Activated naive CD4-positive, alpha-beta T cell treated with anti-CD3 and anti-CD28 coated beads, Interleukin-2, amount 50 U/mL, for 16 hours (primary cell): ENCODE data around the gene SLC4A1AP.
A peak's percentile ranks its signal among the peaks of the same experiment; 100 is the strongest.
"Not testable (repeated sequence)": the region's sequence is repeated elsewhere in the genome, so short reads cannot be mapped to it uniquely, and the experiment has no call there.

ENCODE experiments used
- DNase-seq: peaks from one replicate; pipeline ENCODE4 v3.0.0-alpha.2; 2020

SLC4A1AP gene, protein sequence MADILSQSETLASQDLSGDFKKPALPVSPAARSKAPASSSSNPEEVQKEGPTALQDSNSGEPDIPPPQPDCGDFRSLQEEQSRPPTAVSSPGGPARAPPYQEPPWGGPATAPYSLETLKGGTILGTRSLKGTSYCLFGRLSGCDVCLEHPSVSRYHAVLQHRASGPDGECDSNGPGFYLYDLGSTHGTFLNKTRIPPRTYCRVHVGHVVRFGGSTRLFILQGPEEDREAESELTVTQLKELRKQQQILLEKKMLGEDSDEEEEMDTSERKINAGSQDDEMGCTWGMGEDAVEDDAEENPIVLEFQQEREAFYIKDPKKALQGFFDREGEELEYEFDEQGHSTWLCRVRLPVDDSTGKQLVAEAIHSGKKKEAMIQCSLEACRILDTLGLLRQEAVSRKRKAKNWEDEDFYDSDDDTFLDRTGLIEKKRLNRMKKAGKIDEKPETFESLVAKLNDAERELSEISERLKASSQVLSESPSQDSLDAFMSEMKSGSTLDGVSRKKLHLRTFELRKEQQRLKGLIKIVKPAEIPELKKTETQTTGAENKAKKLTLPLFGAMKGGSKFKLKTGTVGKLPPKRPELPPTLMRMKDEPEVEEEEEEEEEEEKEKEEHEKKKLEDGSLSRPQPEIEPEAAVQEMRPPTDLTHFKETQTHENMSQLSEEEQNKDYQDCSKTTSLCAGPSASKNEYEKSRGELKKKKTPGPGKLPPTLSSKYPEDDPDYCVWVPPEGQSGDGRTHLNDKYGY

DNA sequence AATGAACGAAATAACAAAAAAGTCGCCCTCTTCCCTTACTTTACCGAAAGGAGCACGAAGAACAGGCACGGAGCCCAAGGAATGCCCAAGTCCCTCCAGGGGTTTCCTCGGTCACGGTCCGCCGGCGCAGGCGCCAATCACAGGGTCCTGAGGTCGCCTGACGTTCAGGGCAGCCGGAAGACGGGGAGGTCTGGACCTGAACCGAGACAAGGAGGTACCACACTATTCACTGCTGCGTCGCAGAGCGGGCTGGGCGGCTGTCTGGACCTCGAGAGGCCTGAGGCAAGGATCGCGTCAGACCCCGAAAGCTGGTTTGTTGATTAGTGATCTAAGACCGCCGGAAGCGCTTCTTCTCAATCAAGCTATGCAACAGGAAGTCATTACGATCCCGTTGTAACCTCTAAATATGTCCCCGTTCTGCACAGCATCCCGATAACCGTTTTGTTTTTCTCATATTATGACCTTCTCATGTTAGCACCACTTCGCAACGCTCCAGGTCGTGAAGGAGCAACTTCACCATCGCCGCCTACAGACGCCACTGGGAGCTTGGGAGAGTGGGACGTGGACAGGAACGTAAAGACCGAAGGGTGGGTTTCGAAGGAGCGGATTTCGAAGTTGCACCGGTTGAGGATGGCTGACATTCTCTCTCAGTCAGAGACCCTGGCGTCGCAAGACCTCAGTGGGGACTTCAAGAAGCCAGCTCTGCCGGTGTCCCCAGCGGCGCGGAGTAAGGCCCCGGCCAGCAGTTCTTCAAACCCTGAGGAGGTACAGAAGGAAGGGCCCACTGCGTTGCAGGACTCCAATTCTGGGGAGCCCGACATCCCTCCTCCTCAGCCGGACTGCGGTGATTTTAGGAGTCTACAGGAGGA, at the start of gene SLC4A1AP, which contains the start of gene SUPT7L:
SLC4A1AP (plus strand) TSS at position 605 of the 869 bp plus-strand sequence; CDS start at position 631, 26 bp downstream.
SUPT7L (minus strand) TSS at position 330 of the 869 bp plus-strand sequence. CDS start 1,422 bp downstream, outside the sequence.
- DNase-seq = peak; percentile 71

DNA sequence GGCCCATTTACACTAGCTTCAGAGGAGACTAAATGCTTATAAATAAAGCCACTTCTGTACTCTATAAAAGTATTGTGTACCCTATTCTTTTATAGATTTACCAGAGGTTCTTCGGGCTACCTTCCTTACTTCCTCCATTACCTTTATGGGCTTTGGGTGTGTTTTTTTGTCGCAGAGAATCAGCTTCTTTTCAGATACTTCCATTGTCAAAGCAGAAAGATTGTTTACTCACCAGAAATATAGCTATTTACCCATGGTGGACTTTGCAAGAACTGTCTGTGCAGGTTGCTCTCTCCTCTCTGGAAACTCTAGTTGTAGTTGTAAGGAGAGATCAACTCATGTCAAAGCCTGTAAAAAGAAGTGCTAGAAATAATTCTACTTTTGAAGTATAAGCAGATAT, 49.7 kb upstream of the SLC4A1AP start:
- DNase-seq = no peak

DNA sequence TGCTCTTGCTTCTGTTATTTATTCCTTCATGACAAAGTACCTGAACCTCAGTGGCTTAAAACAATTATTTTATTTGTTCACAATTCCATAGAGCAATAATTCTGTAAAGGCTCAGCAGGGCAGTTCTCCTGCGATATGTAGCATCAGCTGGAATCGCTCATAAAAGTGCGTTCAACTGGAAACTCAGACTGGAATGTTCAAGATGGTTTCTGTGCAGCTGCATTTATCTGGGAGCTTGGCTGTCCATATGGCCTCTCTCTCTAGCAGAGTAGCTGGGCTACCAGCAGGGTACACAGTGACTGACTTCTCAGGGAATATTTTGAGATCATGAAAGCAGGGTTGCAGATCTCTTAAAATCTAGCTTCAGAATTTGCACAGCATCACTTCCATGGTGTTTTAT, 48.4 kb upstream of the SLC4A1AP start:
- DNase-seq = no peak

DNA sequence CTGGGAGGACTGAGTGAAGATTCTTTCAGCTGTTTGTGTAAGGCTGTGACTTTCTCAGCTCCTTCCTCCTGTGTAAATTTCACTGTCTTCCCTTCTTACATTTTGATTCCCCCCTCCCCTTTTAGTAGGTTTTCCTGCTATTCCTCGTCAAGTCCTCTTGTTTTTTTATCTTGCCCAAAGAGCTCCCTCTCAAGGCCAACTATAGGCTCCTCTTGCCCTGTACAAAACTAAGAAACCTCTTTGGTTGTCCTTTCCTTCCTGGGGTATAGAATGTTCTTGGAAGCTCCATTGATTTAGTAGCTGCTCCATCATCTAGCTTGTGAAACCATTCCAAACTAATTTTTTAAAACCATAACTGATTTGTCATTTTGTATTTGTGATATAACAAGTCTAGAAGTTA, 42.2 kb upstream of the SLC4A1AP start:
- no peak for DNase-seq

DNA sequence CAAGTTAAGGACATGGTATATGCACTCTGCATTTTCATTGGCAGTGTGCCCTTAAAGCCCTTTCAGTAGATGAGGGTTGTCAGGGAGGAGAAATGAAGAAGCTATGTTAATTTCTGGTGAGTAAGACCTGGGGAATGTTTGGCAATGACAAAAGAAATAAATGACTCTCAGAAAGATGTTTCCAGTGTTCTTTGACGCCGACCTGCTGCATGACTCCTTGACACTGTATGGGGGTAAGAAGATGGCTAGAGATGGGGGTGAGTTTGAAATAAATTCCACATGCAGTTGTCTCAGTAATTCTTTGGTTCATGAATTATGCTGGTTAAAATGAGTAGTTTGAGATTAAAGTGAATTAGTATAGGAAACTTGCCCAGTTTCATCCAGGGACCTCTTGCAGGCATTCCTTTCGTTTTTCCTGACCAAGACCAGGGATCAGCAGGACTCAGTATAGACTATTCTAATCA, 40.7 kb upstream of the SLC4A1AP start:
- DNase-seq = no peak

DNA sequence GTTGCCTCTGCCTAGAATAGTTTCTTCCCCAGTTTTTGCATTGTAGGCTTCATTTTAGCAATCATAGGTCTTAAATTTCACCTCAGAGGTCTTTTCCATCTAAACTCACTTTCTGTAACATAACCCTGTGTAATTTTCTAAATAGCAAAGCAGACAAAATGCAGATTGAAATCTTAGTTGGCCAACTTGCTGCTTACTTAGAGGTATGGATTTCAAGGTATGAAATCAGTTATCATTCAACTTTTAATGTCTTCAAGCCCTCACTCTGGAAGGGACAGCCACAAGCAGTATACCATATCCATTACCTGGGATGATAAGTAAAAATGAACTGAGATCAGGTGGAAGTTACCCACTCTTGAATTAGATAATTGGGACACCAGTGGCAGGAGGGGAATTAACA, 38.7 kb upstream of the SLC4A1AP start:
- DNase-seq = no peak

DNA sequence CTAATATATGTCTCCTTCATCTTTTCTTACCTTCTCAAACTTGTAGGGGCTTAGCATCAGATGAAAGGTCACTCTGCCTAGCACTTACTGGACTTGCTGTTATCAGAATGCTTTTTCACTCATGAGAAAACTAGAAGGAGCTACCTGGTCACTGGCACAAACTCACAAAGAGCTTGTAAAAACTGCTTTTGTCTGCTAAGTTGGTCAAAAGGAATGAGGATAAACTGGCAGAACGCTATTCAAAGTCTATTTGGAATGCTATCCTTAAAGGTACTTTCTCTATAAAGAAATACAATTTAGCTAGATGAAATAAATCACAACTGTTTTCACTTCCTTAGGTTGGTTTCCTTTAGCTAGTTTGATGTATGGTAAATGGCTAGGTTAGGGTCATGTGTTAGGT, 37.4 kb upstream of the SLC4A1AP start:
- DNase-seq = not testable (repeated sequence)

DNA sequence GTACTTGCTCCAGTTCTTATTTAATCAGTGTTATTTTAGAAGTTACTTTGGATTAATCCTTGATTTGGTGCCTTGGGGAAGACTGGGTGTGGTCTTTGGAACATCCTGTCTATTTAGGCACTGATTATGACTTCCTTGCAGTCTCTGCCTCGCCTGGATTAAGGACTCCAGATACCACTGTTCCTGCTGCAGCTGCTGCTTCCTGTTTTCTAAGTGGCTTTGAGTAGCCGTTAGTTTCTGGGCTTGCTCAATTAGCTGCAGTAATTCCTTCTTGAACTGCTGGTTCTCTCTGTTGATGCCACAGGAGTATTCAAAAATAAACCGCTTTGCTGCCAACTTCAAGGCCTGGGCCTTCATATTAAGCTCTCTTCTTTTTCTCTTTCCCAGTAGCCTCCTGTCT, 36.8 kb upstream of the SLC4A1AP start:
- not testable (repeated sequence) for DNase-seq

DNA sequence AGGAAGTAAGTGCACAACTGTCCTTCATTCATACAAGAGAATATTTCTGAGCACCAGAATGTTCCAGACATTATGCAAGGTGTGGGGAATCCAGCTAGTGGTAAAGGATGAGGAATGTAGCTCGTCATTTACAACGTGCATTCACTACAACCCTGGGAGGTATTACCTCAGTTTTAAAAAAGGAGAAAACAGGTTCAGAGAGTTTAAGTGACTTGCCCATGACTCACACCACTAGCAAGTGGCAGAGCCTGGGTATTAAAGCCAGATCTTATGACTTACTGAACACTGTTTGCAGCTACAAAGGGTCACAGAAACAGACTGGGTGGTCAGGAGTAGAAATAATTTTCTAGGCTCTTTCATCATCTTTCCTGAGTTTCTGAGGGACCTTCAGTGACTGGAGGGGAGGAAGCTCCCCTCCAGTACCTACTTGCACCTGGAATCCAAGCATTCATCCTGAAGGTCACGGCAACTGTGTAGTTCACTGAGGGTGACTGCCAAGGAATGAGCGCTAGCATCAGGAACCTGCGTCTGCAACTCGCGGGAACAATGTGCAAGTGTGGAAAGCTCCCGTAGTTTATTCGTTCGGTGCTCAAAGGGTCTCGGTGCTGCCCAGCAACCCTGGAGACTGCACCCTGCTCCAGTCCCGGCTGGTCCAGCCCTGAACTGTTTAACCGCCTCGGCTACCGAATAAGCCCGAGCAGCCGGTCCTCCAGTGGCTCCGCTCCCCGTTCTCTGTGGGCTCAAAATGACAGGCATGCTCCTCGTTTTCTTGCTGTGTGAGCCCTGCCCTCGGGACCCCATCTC, 35.5 kb upstream of the SLC4A1AP start:
- DNase-seq = no peak

DNA sequence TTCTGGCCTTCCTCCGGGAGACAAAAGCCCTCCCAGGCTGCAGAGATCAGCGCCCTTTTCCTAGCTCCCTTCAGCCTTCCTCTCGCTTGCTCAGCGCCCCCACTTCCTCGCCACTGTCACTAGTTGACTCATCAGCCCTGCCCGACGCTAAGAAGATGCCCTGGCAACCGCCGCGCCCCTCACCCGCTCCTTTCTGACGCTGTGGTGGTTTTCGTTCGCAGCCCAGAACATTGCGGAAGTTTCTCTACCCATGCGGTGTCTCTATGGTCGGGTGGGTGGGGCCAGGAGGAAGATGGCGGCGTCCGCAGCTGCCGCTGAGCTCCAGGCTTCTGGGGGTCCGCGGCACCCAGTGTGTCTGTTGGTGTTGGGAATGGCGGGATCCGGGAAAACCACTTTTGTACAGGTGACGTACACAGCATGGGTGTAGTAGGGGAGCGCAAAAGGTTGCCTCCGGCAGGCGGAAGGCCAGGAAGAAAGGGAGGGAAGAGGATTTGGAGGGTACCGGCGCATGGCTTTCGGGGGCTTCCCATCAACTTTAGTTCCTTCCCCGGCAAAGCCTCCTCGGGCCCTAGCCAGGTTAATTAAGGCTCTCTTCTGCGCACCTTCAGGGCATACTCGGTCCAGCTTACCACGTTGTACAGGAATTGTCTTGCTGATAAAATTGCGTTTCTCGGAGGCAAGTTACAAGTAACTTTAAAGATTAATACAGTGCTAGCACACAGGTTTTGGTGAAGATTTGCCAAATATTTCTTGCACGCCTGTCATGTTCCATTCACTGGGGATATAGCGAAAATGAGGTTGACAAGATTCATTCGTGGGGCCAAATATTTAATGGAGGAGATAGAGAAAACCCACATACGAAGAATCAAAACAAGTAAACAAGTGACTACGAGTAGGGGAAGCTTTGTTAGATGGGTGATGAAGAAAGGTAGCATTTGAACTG, 34.7 kb upstream of the SLC4A1AP start, which contains the start of the genes CCDC121 and GPN1:
CCDC121 (minus strand) TSS at position 246 of the 943 bp plus-strand sequence. CDS start 1,213 bp downstream, outside the sequence.
GPN1 (plus strand) TSS at position 284 of the 943 bp plus-strand sequence; CDS start at position 293, 9 bp downstream.
- peak; percentile 95 for DNase-seq

DNA sequence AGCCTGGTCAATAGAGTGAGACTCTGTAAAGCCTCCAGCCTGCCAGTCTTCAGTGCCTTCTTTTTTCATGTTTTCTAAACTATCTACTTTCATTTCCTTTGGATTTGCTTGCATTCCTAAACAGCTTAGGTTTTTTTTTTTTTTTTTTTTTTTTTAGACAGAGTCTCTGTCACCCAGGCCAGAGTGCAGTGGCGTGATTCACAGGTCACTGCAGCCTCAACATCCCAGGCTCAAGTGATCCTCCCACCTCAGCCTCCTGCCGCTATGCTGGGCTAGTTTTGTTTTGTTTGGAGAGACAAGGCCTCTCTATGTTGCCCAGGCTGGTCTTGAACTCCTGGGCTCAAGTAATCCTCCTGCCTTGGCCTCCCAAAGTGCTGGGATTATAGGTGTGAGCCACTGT, 33.4 kb upstream of the SLC4A1AP start:
- DNase-seq = not testable (repeated sequence)

DNA sequence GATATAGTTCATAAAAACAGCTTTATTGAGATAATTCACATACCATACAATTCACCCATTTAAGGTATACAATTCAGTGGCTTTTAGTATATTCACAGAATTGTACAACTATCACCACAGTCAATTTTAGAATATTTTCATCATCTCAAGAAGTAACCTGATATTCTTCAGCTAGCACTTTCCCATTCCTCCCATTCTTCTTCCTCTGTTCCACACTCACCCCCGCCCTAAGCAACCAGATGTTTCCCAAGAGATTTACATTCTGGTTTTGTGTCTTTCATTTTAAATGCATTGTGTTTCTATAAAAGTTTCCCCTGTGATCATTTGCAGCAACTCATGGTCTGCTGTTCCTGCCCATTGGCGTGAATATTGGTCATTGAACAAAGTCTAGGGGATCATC, 29.4 kb upstream of the SLC4A1AP start:
- no peak for DNase-seq

DNA sequence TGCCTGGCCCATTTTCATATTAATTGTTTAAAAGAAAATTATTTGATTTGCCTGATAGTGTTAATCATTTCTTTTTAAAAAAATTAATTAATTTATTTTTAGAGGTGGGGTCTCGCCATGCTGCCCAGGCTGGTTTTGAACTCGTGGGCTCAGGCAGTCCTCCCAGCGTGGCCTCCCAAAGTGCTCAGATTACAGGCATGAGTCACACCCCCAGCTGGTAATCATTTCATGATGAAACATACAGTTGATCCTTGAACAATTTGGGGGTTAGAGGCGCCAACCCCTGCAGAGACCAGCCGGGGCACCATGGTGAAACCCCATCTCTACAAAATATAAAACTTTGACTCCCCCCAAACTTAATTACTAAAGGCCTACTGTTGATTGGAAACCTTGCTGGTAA, 26.9 kb upstream of the SLC4A1AP start:
- no peak for DNase-seq

DNA sequence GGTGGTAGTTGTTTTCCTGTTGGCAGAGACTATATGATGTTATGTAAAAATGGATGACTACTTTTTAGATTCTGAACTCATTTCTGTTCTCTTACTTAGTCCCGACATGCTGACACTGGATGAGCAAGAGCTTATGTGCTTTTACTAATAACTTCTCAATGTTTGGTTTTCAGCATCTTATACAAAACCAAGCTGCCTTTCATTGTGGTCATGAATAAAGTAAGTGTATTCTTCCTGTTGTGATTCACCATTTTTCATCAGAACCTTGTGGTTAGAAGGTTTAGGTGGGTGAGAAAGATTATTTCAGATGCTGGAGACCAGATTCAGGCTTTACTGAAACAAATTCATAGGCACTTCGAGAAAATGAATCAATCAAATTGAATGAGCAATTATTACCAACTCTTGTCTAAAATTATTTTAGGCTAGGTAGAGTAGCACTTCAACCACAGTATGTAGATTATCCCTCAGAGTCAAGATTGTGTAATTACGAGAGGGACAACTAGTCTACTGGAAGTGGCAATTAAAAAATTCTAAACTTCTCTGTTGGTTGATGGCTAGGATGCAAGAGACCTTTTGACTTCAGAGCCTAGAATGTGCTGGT, 25.6 kb upstream of the SLC4A1AP start:
- no peak for DNase-seq

DNA sequence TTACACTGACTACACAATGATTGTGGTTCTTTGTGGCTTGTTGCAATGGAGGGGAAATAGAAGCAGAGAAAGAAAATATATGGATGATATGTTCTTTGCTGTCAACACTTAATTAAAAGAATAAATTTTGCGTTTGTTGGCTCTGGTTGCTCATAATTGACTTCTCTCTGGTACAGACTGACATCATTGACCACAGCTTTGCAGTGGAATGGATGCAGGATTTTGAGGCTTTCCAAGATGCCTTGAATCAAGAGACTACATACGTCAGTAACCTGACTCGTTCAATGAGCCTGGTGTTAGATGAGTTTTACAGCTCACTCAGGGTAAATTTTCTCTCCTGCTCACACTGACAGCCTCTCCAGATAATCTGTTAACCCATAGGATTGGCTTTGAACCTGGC, 25.0 kb upstream of the SLC4A1AP start:
- DNase-seq = no peak

DNA sequence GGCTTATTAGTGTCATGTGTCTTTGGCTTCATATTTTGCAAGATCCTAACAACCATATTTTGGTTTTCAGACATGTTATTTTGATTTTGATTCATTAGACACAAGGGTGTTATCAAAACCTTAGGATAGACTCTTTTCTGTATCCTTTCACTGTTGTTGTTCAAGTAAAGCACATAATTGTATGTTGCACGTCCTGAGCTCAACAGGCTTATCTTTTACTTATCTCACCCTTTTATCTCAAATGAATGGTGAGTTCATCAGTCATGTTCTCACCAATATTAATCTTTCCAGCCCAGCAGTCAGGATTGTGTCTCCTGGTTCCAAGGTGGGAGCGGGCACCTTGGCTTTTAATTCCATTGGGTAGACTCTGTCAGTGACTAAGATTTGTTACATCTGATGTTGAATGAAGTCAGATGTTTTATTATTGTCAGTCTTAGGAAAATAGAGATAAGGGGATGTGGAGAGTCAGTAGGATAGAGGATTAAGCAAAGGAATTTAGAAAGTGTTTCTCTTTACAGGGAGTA, 22.9 kb upstream of the SLC4A1AP start:
- DNase-seq = no peak

DNA sequence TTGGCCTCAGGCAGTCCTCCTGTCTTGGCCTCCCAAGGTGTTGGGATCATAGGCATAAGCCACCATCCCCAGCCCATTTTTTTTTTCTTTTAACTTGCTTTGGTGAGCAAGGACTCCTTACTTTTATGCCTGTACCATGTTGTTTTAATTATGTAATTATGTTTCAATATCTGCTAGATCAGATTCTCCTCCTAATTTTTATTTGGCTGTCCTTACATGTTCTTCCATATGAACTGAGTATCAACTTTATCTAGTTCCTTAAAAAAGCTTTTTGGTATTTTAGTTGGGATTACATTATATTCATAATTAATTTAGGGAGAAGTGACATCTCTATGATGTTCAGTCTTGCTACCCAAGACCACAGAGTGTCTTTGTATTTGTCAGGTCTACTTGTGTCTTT, 18.5 kb upstream of the SLC4A1AP start:
- DNase-seq = no peak

DNA sequence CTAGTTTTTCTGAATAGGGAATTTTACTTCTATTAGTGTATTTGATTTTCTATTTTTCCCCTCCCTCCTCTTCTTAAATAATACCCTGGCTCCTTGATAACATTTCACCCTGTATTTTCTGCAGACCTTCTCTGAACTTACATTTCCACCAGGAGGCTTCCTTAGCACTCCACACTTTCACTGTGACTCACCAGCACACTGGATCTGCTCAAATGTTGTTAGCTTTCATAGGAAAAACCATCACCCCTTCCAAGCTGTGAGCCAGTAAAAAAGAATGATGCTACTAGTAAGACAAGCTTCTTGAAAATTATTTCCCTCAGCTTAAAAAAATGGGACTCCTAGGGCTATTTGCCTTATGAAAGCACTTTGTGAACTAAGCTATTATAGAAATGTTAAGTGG, 16.4 kb upstream of the SLC4A1AP start:
- DNase-seq = no peak

DNA sequence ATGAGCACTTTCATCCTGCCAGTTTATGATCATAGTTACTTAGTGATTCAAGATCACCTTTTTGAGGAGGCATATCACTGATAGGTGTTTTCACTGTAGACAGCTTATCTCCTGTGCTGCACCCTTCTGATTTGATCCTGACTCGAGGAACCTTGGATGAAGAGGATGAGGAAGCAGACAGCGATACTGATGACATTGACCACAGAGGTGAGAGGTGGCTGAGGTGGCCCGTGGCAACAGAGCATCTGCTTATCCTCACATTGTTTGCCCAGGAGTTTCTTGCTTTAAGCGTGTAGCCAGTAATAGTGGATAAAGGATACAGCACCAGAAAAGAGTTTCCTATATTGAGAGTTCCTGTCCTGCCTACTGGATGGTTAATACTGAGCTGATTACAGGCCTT, 16.0 kb upstream of the SLC4A1AP start:
- DNase-seq = no peak

DNA sequence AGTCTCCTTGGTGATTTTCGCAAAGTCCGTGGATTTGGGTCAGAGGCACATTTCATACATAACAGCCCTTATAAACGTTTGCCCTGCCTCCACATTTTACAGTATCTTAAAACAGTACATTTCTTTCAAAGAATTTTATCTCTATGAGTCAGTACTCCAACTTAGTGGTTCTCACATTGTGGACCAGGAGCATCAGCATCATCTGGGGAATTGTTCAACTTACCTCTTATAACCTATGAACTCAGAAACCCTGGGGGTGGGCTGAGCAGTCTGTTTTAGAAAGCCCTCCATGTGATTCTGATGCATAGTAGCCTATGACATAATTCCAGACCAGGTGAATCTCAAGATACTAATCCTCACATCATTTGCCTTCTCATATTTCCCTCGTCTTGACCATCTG, 12.6 kb upstream of the SLC4A1AP start:
- DNase-seq = no peak
